NCI-H226 (cell line): Measurements from ENCODE around the gene INTS15.
A peak's percentile ranks its signal among the peaks of the same experiment; 100 is the strongest.
"Not testable (repeated sequence)": the region's sequence is repeated elsewhere in the genome, so short reads cannot be mapped to it uniquely, and the experiment has no call there.

ENCODE experiments used
- DNase-seq: peaks from one replicate; pipeline ENCODE4 v3.0.0-alpha.2; 2015

Gene INTS15

GRCh38 chr7:6619961-6620360 lies 30.1 kb downstream of the INTS15 start:
- DNase-seq: no peak

GRCh38 chr7:6621195-6622133 lies 31.6 kb downstream of the INTS15 start:
- no peak for DNase-seq

- no peak for DNase-seq
Measured at GRCh38 chr7:6622134-6622710, 32.4 kb downstream of the INTS15 start.

- no peak for DNase-seq
Measured at GRCh38 chr7:6623589-6624245, 33.9 kb downstream of the INTS15 start.

- no peak for DNase-seq
Measured at GRCh38 chr7:6624246-6624611, 34.4 kb downstream of the INTS15 start.

DNA sequence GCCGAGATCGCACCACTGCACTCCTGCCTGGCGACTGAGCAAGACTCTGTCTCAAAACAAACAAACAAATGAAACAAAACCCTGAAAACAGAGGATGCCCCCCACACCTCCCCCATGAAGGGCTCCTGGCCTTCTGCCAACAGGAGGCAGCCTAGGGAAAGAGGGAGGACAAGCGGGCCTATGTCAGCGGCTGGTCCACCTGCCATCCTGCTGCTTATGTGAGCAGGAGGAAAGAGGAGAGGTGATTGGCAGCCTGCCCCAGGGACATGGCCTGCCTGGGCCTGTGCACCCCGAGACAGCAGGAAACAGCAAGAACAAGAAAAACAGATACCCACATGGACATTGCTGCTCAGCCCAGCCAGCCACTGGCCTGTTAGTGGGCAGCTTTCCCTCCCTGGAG lies 38.2 kb downstream of the INTS15 start:
- DNase-seq: no peak

- no peak for DNase-seq
Measured at GRCh38 chr7:6630007-6630849, 40.4 kb downstream of the INTS15 start.

- no peak for DNase-seq
Measured at GRCh38 chr7:6631605-6632004, 41.8 kb downstream of the INTS15 start.

DNA sequence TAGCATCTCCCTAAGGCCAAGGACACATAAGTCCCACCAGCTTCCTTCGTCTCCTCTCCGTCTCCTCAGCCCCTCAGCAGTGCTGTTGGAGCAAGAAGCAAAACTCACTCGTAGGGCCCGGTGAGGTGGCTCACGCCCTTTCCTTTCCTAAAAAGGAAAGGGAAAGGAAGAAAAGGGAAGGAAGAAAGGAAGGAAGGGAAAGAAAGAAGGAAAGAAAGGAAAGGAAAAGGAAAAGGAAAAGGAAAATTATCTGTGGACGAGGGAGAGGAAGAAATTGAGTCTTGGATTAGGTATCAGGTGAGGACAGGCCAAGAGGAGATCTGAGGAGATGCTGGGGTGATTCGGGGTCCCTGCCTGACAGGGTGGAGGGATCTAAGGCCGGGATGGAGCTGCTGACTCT lies 44.2 kb downstream of the INTS15 start:
- DNase-seq: no peak

DNA sequence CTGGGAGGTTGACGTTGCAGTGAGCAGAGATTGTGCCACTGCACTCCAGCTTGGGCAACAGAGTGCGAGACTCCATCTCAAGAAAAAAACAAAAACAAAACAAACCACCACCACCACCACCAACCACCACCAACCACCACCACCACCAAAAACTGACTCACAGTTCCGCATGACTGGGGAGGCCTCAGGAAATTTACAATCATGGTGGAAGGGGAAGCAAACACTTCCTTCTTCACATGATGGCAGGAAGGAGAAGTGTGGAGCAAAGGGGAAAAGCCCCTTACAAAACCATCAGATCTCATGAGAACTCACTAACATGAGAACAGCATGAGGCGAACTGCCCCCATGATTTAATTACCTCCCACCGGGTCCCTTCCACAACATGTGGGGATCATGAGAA lies 45.1 kb downstream of the INTS15 start:
- not testable (repeated sequence) for DNase-seq

- DNase-seq: peak; percentile 66
Measured at GRCh38 chr7:6636741-6637543, 47.1 kb downstream of the INTS15 start, which contains the start of gene ZNF316. TSS of gene ZNF316 (plus strand) at chr7:6637318. CDS start at chr7:6642410, 5,092 bp downstream.

DNA sequence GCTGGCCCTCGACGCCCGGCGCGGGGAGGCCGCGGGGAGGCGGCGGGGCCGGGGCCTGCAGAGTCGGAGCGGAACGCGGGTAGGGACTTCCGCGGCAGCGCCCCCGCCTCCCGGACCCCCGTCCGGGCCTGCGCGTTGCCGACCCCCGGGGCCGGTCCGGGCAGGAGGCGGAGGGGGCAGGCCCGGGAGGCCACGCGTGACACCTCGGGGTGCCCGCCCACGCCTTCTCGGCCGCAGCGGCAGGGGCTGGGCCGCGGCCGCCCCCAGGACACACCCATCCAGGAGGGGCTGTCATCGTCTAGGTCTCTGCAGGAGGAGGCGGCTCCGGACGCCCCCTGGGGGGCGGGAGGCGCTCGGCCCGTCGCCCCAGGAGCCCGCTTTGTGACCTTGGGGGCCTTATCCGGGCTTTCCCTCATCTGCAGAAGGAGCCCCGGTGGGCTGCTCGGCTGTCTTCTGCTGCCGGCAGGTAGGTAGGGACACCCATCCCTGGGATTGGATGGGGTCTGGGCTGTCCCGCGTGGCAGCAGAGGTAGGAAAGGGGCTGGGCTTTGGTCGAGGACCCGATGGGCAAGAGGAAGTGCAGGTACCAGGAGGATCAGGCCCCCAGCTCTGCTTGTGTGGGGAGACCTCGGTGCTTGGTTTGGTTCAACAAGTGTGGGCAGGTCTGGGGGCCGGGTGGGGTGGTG lies 47.9 kb downstream of the INTS15 start:
- DNase-seq: peak; percentile 28

GRCh38 chr7:6639032-6639431 lies 49.2 kb downstream of the INTS15 start:
- no peak for DNase-seq

- no peak for DNase-seq
Measured at GRCh38 chr7:6639627-6640026, 49.8 kb downstream of the INTS15 start.

GRCh38 chr7:6640246-6640721 lies 50.5 kb downstream of the INTS15 start:
- peak; percentile 31 for DNase-seq

DNA sequence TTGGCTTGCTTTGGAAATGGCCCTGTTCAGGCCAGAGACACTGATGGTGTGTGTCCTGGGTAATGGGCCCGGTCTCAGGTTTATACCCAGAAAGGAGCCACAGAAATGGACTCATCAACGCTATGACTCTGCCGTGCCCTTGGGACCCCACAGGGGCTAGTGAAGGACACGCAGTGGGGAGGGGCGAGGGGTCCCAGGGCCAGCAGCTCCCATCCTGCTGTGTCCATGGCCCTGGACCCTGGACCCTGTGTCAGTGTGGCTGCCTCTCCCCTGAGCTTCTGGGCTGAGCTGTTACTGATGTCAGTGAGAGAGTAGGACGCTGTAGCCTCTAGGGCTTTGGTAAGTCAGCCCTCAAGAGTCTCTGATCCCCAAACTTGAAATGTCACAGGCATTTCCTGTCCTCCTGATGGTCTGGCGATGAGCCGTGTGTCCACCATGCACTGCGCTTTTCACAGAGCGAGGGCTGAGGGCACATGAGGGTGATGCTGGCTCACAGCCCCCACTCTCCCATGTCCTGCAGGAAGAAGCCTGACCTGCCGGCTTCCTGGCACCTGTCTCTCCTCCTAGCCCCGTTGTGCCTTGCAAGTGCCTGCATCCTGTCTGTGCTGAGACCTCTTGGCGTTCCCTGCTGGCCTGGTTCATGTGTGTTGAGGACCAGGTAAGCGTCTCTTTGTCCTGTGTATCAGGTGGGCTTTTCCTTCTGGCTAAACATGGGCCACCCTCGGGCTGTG lies 51.6 kb downstream of the INTS15 start:
- no peak for DNase-seq

DNA sequence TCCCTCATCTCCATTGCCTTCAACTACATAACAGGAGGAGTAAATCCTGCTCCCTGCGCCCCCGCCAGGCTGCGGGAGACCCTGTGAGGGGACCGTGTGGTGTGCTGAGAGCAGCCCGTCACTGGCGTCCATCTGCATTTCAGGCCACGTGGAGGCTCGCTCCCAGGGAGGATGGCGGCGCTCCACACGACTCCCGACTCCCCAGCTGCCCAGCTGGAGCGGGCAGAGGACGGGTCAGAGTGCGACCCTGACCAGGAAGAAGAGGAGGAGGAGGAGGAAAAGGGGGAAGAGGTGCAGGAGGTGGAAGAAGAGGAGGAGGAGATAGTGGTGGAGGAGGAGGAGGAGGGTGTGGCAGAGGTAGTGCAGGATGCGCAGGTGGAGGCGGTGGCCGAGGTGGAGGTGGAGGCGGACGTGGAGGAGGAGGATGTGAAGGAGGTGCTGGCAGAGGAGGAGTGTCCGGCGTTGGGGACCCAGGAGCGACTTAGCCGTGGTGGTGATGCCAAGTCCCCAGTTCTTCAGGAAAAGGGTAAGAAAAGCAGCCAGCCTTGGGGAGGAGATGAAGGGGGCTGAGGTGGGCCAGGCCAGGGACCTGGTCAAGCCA lies 52.5 kb downstream of the INTS15 start:
- DNase-seq: no peak

- no peak for DNase-seq
Measured at GRCh38 chr7:6642861-6643640, 53.2 kb downstream of the INTS15 start.
